ENCODE results near the gene EXOSC9. TPM values are rescaled to one million over a fixed set of nuclear protein-coding genes. Genes with fewer than 3 reads are reported as not detected.

Gene EXOSC9
- polyA plus RNA-seq, 2 of the 4 experiments (the other 2 are of a cell fraction): 33.6 to 43.1 TPM

- no peak for TF ChIP-seq PHF8 (IDR thresholded peaks at IDR 0.05; ENCODE audit: borderline replicate concordance, low read depth)
- TF ChIP-seq EHMT2 (IDR thresholded peaks at IDR 0.05; ENCODE audit: low read depth): no peak
- no peak for TF ChIP-seq CBX2 (IDR thresholded peaks at IDR 0.05; ENCODE audit: borderline replicate concordance, low read depth)
Measured at GRCh38 chr4:121842862-121843261, 41.7 kb downstream of the EXOSC9 start (continued).

GRCh38 chr4:121846662-121847061, 45.5 kb downstream of the EXOSC9 start:
- ATAC-seq (no peak), FAIRE-seq (no peak), DNase-seq (ENCODE audit: low read depth in 1 of 2, low spot score in 1 of 2) (no peak)
- H3K4me1 ChIP-seq: no peaks in the 10 kb centered on the region
- no peaks in the 10 kb centered on the region for H3K9me3 ChIP-seq
- ChIA-PET POLR2A (no interaction called here), CTCF (no interaction called here)
- WGBS (ENCODE audit: missing lambda C conversion rate): 79% methylated on average over 6 of the region's 6 CpGs
- TF ChIP-seq EHF (CRISPR knock-in tag; IDR thresholded peaks at IDR 0.05) (no peak), HES2 (IDR thresholded peaks at IDR 0.05) (no peak), PHF8 (IDR thresholded peaks at IDR 0.05; ENCODE audit: borderline replicate concordance, low read depth) (no peak), HOXA7 (CRISPR knock-in tag; IDR thresholded peaks at IDR 0.05) (no peak), RNF2 (IDR thresholded peaks at IDR 0.05; ENCODE audit: borderline replicate concordance, low read depth) (no peak), ZSCAN20 (CRISPR knock-in tag; IDR thresholded peaks at IDR 0.05) (no peak), HDAC2 (IDR thresholded peaks at IDR 0.05) (no peak), RARB (CRISPR knock-in tag; IDR thresholded peaks at IDR 0.05) (no peak), GATA3 (IDR thresholded peaks at IDR 0.05; ENCODE audit: borderline replicate concordance) (no peak), POLR2AphosphoS2 (conservative IDR thresholded peaks at IDR 0.05; ENCODE audit: low read length) (no peak), E2F6 (IDR thresholded peaks at IDR 0.05; ENCODE audit: borderline replicate concordance, low read depth) (no peak), ZC3H11A (IDR thresholded peaks at IDR 0.05) (no peak), ESRRA (IDR thresholded peaks at IDR 0.05; ENCODE audit: borderline replicate concordance, low read length) (no peak), TFCP2L1 (CRISPR knock-in tag; IDR thresholded peaks at IDR 0.05) (no peak), SMC3 (IDR thresholded peaks at IDR 0.05) (no peak), RAD21 (conservative IDR thresholded peaks at IDR 0.05 in 1 of 2, IDR thresholded peaks at IDR 0.05 in 1 of 2) (no peak), EHMT2 (IDR thresholded peaks at IDR 0.05; ENCODE audit: low read depth) (no peak)
- no peak overlapping the region for H3K4me2 ChIP-seq
- no peak overlapping the region for H3K27ac ChIP-seq
- no peak overlapping the region for H3K4me3 ChIP-seq

- DNase-seq (ENCODE audit: low read depth in 1 of 2, low spot score in 1 of 2) (no peak), FAIRE-seq (no peak), ATAC-seq (no peak)
- H3K27ac ChIP-seq: no peak overlapping the region
- TF ChIP-seq RCOR1 (IDR thresholded peaks at IDR 0.05; ENCODE audit: low read depth, low read length) (no peak), ZC3H11A (IDR thresholded peaks at IDR 0.05) (no peak), NFE2L2 (conservative IDR thresholded peaks at IDR 0.05; ENCODE audit: low read length) (no peak), ZFP36 (IDR thresholded peaks at IDR 0.05; ENCODE audit: borderline replicate concordance, partially characterized antibody) (no peak), MAX (IDR thresholded peaks at IDR 0.05) (no peak), ESRRA (IDR thresholded peaks at IDR 0.05; ENCODE audit: borderline replicate concordance, low read length) (no peak), SREBF2 (IDR thresholded peaks at IDR 0.05) (no peak), EP300 (IDR thresholded peaks at IDR 0.05) (no peak), FOSB (CRISPR knock-in tag; IDR thresholded peaks at IDR 0.05) (no peak), BHLHE40 (IDR thresholded peaks at IDR 0.05; ENCODE audit: low read depth, low read length) (no peak), HOXB5 (CRISPR knock-in tag; IDR thresholded peaks at IDR 0.05) (no peak), JUN (IDR thresholded peaks at IDR 0.05) (no peak), CHD2 (IDR thresholded peaks at IDR 0.05; ENCODE audit: low read length, partially characterized antibody) (no peak), MAZ (IDR thresholded peaks at IDR 0.05; ENCODE audit: borderline replicate concordance, low read depth, low read length) (no peak), RFX5 (IDR thresholded peaks at IDR 0.05) (no peak), NPAS2 (CRISPR knock-in tag; IDR thresholded peaks at IDR 0.05; ENCODE audit: borderline replicate concordance) (no peak), CBX8 (IDR thresholded peaks at IDR 0.05) (no peak), ATOH8 (CRISPR knock-in tag; IDR thresholded peaks at IDR 0.05; ENCODE audit: low read depth) (no peak), HOXA7 (CRISPR knock-in tag; IDR thresholded peaks at IDR 0.05) (no peak)
- no peak overlapping the region for H3K4me2 ChIP-seq
- WGBS (ENCODE audit: missing lambda C conversion rate): 87% methylated on average over 1 of the region's 1 CpG
- H3K4me3 ChIP-seq: no peak overlapping the region
- no peaks in the 10 kb centered on the region for H3K4me1 ChIP-seq
- POLR2A ChIA-PET: no interaction called here
- no peaks in the 10 kb centered on the region for H3K9me3 ChIP-seq
- CTCF ChIA-PET: no interaction called here
Measured at GRCh38 chr4:121851354-121851753, 50.2 kb downstream of the EXOSC9 start.

Data from A549 (cell line).